Gastrocnemius medialis (tissue), 4 donors: ENCODE results near the gene CUX1.

Experiments
- POLR2A ChIP-seq, 2 donors: fragments of 450-650 bp; IDR thresholded peaks; one replicate each; pipeline ENCODE4 v1.6.1; 2017; ENCODE audit warnings: antibody characterized with exemption in 2 of 2, mild to moderate bottlenecking in 2 of 2, moderate library complexity in 2 of 2
- TF ChIP-seq, protein P1 (sequence below), 5 experiments: fragments of 450-650 bp in 3 of 5; fragments of 200-600 bp in 2 of 5; sonication (generic) in 2 of 5; IDR thresholded peaks in 4 of 5; conservative IDR thresholded peaks in 1 of 5; 1 replicate in 4 of 5; 2 replicates in 1 of 5; pipeline ENCODE4 v1.5.1; 2016 to 2019; ENCODE audit warnings: antibody characterized with exemption in 5 of 5, mild to moderate bottlenecking in 3 of 5, moderate library complexity in 3 of 5

DNA sequence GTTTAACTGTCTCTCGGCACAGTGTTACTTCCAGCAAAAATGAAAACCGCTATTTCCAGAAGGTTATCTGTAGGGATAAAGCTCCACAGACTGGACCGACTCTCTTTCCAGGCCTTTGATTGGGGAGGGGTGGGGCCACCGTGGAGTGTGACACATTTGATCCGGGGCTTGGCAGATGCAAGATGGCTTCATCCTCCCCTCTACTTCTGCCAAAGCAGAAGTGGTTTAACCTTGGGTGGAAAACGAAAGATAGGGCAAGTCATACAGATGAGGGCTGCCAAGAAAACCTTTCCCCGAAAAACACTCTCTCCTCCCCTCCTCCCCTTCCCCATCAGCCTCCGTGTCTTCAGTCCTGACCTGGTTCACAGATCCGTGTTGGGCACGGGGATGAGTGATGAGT lies 329.6 kb downstream of the CUX1 start:
- TF ChIP-seq, protein P1, sequence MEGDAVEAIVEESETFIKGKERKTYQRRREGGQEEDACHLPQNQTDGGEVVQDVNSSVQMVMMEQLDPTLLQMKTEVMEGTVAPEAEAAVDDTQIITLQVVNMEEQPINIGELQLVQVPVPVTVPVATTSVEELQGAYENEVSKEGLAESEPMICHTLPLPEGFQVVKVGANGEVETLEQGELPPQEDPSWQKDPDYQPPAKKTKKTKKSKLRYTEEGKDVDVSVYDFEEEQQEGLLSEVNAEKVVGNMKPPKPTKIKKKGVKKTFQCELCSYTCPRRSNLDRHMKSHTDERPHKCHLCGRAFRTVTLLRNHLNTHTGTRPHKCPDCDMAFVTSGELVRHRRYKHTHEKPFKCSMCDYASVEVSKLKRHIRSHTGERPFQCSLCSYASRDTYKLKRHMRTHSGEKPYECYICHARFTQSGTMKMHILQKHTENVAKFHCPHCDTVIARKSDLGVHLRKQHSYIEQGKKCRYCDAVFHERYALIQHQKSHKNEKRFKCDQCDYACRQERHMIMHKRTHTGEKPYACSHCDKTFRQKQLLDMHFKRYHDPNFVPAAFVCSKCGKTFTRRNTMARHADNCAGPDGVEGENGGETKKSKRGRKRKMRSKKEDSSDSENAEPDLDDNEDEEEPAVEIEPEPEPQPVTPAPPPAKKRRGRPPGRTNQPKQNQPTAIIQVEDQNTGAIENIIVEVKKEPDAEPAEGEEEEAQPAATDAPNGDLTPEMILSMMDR (IDR thresholded peaks at IDR 0.05 in 4 of 5, conservative IDR thresholded peaks at IDR 0.05 in 1 of 5): no peak
- no peak for TF ChIP-seq POLR2A (IDR thresholded peaks at IDR 0.05)
